BLaER1 treated with 17β-estradiol and CSF1 and Interleukin-3, amounts not matched to agents 10 nM and 100 nM (cell line): ENCODE data around the gene CUBN.
A peak's percentile ranks its signal among the peaks of the same experiment; 100 is the strongest.

ENCODE experiments used
- H3K27ac ChIP-seq, 11 experiments: shearing (Covaris generic); formaldehyde crosslinking; 2 replicates each; pipeline ENCODE4 v1.8.1; 2022
- H3K27me3 ChIP-seq, 11 experiments: shearing (Covaris generic); formaldehyde crosslinking; 2 replicates each; pipeline ENCODE4 v1.8.1; 2022
- H3K36me3 ChIP-seq, 11 experiments: shearing (Covaris generic); formaldehyde crosslinking; 2 replicates each; pipeline ENCODE4 v1.8.1; 2022
- H3K4me1 ChIP-seq, 10 experiments: shearing (Covaris generic); formaldehyde crosslinking; 2 replicates each; pipeline ENCODE4 v1.8.1; 2022
- H3K4me2 ChIP-seq, 11 experiments: shearing (Covaris generic); formaldehyde crosslinking; 2 replicates each; pipeline ENCODE4 v1.8.1; 2022
- H3K4me3 ChIP-seq, 10 experiments: shearing (Covaris generic); formaldehyde crosslinking; 2 replicates each; pipeline ENCODE4 v1.8.1; 2022
- H3K9ac ChIP-seq, 11 experiments: shearing (Covaris generic); formaldehyde crosslinking; 2 replicates each; pipeline ENCODE4 v1.8.1; 2022
- H3K9me3 ChIP-seq, 11 experiments: shearing (Covaris generic); formaldehyde crosslinking; replicated peaks in 1 of 11; 2 replicates each; pipeline ENCODE4 v1.8.1; 2022
- H4K20me1 ChIP-seq, 11 experiments: shearing (Covaris generic); formaldehyde crosslinking; 2 replicates each; pipeline ENCODE4 v1.8.1; 2022
- Cebpa-rat ChIP-seq, 11 experiments: shearing (Covaris generic); IDR thresholded peaks; 2 replicates each; pipeline ENCODE4 v1.8.1; 2022

CUBN gene

GRCh38 chr10:16987976-16988610 lies 141.5 kb downstream of the CUBN start:
- no peaks in the 10 kb centered on the region for H3K36me3 ChIP-seq
- no peak overlapping the region for H3K27ac ChIP-seq
- H3K4me3 ChIP-seq = no peak overlapping the region
- no peak overlapping the region for H3K4me2 ChIP-seq
- H3K27me3 ChIP-seq = no peaks in the 10 kb centered on the region
- H3K9ac ChIP-seq = no peak overlapping the region
- H4K20me1 ChIP-seq = no peaks in the 10 kb centered on the region
- H3K9me3 ChIP-seq = peaks cover 0 to 15% (median 8%) of the 10 kb centered on the region in 11 experiments; a peak in 9 of 22 replicates
- no peaks in the 10 kb centered on the region; a peak in 1 of 20 replicates for H3K4me1 ChIP-seq
- TF ChIP-seq Cebpa-rat (IDR thresholded peaks at IDR 0.05) = no peak

- Histone ChIP-seq H3K4me1 (no peaks in the 10 kb centered on the region; a peak in 1 of 20 replicates), H3K4me2 (no peak overlapping the region), H3K4me3 (no peak overlapping the region), H3K9me3 (peaks cover 0 to 15% (median 8%) of the 10 kb centered on the region in 11 experiments; a peak in 9 of 22 replicates), H3K36me3 (no peaks in the 10 kb centered on the region), H4K20me1 (no peaks in the 10 kb centered on the region), H3K27ac (no peak overlapping the region), H3K27me3 (no peaks in the 10 kb centered on the region), H3K9ac (no peak overlapping the region)
- no peak for TF ChIP-seq Cebpa-rat (IDR thresholded peaks at IDR 0.05)
Measured at GRCh38 chr10:16987206-16987621, 142.4 kb downstream of the CUBN start.

GRCh38 chr10:16986406-16987205 lies 143.0 kb downstream of the CUBN start:
- TF ChIP-seq Cebpa-rat (IDR thresholded peaks at IDR 0.05) = no peak
- Histone ChIP-seq H3K36me3 (no peaks in the 10 kb centered on the region), H3K4me3 (no peak overlapping the region), H3K9ac (no peak overlapping the region), H3K27me3 (no peaks in the 10 kb centered on the region), H3K4me1 (no peaks in the 10 kb centered on the region; a peak in 1 of 20 replicates), H3K27ac (no peak overlapping the region), H3K4me2 (no peak overlapping the region), H3K9me3 (peaks cover 0 to 15% (median 8%) of the 10 kb centered on the region in 11 experiments; a peak in 9 of 22 replicates), H4K20me1 (no peaks in the 10 kb centered on the region)

GRCh38 chr10:16986082-16986405 lies 143.6 kb downstream of the CUBN start:
- Histone ChIP-seq H3K4me3 (no peak overlapping the region), H3K9ac (no peak overlapping the region), H3K27ac (no peak overlapping the region), H3K4me2 (no peak overlapping the region), H3K9me3 (peaks cover 0 to 12% (median 7%) of the 10 kb centered on the region in 11 experiments; a peak in 9 of 22 replicates), H3K27me3 (no peaks in the 10 kb centered on the region), H3K4me1 (no peaks in the 10 kb centered on the region; a peak in 1 of 20 replicates), H3K36me3 (no peaks in the 10 kb centered on the region), H4K20me1 (no peaks in the 10 kb centered on the region)
- TF ChIP-seq Cebpa-rat (IDR thresholded peaks at IDR 0.05) = no peak

DNA sequence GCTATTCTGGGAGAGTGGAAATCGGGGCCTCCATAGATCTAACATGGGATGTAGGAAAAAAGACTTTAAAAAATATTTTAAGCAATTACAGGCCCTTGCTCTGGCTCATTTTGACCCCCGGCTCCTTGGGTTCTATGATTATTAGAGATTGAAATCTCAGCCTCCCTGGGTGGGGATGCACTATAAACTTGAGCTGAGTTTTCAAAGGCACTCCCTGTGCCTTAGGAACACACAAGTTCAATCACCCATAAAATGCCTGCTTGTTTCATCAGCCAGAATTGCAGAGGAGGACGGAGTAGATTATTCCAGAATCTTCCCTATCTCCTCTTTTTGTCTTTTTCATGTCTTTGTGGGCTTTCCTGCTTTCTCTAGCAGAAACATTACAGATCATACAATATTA lies 145.4 kb downstream of the CUBN start:
- no peak for TF ChIP-seq Cebpa-rat (IDR thresholded peaks at IDR 0.05)
- peaks cover 0 to 12% (median 0%) of the 10 kb centered on the region in 11 experiments; a peak in 3 of 22 replicates for H3K9me3 ChIP-seq
- H3K4me2 ChIP-seq = no peak overlapping the region
- H3K27me3 ChIP-seq = no peaks in the 10 kb centered on the region
- no peaks in the 10 kb centered on the region; a peak in 1 of 20 replicates for H3K4me1 ChIP-seq
- H3K9ac ChIP-seq = no peak overlapping the region
- H3K4me3 ChIP-seq = no peak overlapping the region
- no peaks in the 10 kb centered on the region for H4K20me1 ChIP-seq
- no peaks in the 10 kb centered on the region for H3K36me3 ChIP-seq
- no peak overlapping the region for H3K27ac ChIP-seq

DNA sequence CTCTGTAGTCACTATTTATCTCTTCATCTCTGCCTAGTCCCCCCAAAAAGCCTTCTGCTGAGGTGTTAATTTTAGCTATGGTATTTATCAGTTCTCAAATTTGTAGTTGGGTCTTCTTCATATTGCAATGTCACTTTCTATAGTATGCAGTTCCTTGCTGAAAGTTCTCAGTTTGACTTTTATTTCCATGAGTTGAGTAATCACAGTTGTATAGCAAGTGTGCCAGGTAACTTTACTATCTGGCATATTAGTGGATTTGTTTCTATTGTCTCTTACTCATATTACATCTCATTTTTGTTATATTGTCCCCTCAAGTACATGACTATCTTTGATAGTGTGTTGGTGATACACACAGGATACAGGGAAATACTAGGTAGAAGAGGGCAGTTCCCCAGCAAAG lies 152.8 kb downstream of the CUBN start:
- H3K9ac ChIP-seq = no peak overlapping the region
- H3K36me3 ChIP-seq = no peaks in the 10 kb centered on the region
- H3K4me3 ChIP-seq = no peak overlapping the region
- H3K27ac ChIP-seq = no peak overlapping the region
- peaks cover 0 to 9% (median 3%) of the 10 kb centered on the region in 10 experiments; a peak in 6 of 20 replicates for H3K4me1 ChIP-seq
- no peaks in the 10 kb centered on the region for H4K20me1 ChIP-seq
- peaks cover 11 to 30% (median 21%) of the 10 kb centered on the region in 11 experiments; a peak in 19 of 22 replicates for H3K9me3 ChIP-seq
- no peaks in the 10 kb centered on the region for H3K27me3 ChIP-seq
- H3K4me2 ChIP-seq = no peak overlapping the region
- TF ChIP-seq Cebpa-rat (IDR thresholded peaks at IDR 0.05) = no peak

- 0 out of 22 replicates have a peak, but pooled peaks cover 0 to 2% (median 0%) of the 10 kb centered on the region in 11 experiments for H3K27me3 ChIP-seq
- H3K9ac ChIP-seq = no peak overlapping the region
- no peaks in the 10 kb centered on the region for H4K20me1 ChIP-seq
- TF ChIP-seq Cebpa-rat (IDR thresholded peaks at IDR 0.05) = no peak
- H3K27ac ChIP-seq = no peak overlapping the region
- peaks cover 0 to 11% (median 4%) of the 10 kb centered on the region in 10 experiments; a peak in 6 of 20 replicates for H3K4me1 ChIP-seq
- no peak overlapping the region for H3K4me3 ChIP-seq
- H3K4me2 ChIP-seq = peak overlapping the region in 2 of 11 experiments; percentile 3 to 39; a peak in 3 of 22 replicates
- peaks cover 11 to 30% (median 21%) of the 10 kb centered on the region in 11 experiments; a peak in 19 of 22 replicates for H3K9me3 ChIP-seq
- no peaks in the 10 kb centered on the region for H3K36me3 ChIP-seq
Measured at GRCh38 chr10:16975188-16975587, 154.4 kb downstream of the CUBN start.

GRCh38 chr10:16968416-16969041 lies 161.1 kb downstream of the CUBN start:
- no peak for TF ChIP-seq Cebpa-rat (IDR thresholded peaks at IDR 0.05)
- no peak overlapping the region for H3K27ac ChIP-seq
- H3K9ac ChIP-seq = no peak overlapping the region
- H3K4me2 ChIP-seq = peak overlapping the region in 10 of 11 experiments; percentile 3 to 81 (median 46); a peak in 14 of 22 replicates
- H3K4me1 ChIP-seq = peaks cover 27 to 43% (median 34%) of the 10 kb centered on the region in 10 experiments
- peaks cover 0 to 2% (median 0%) of the 10 kb centered on the region in 11 experiments; a peak in 3 of 22 replicates for H3K27me3 ChIP-seq
- no peaks in the 10 kb centered on the region for H3K36me3 ChIP-seq
- H3K9me3 ChIP-seq = peaks cover 0 to 14% (median 0%) of the 10 kb centered on the region in 11 experiments; a peak in 4 of 22 replicates
- no peak overlapping the region for H3K4me3 ChIP-seq
- no peaks in the 10 kb centered on the region for H4K20me1 ChIP-seq
